ENCODE data around the gene ATOSB. TPM values are rescaled to one million over a fixed set of nuclear protein-coding genes. Genes with fewer than 3 reads are reported as not detected.
A peak's percentile ranks its signal among the peaks of the same experiment; 100 is the strongest.

ATOSB gene
- total RNA-seq, 3 donors from 2014 or later, result 7.8 to 21.1 (median 8.8) TPM

- TF ChIP-seq POLR2AphosphoS5 (IDR thresholded peaks at IDR 0.05) (no peak), POLR2A (IDR thresholded peaks at IDR 0.05) (no peak), CTCF (IDR thresholded peaks at IDR 0.05) (no peak)
- peaks cover 0 to 18% of the 10 kb centered on the region in 2 donors for H3K4me1 ChIP-seq
- intact Hi-C loops (cut with DNase I; ENCODE audit: low total_unique reads), result no loop called here
- H3K27me3 ChIP-seq, result no peaks in the 10 kb centered on the region
- H3K4me3 ChIP-seq, result peak overlapping the region; percentile 60 to 76 (median 60)
- peak overlapping the region; percentile 88 to 92 for H3K27ac ChIP-seq
- no peaks in the 10 kb centered on the region for H3K36me3 ChIP-seq
- no peaks in the 10 kb centered on the region for H3K9me3 ChIP-seq
- no peak for DNase-seq (ENCODE audit: low spot score in 2 of 2)
Measured at GRCh38 chr9:35116539-35116897, 856 bp upstream of the ATOSB start.

GRCh38 chr9:35114840-35115628 is 628 bp downstream of the ATOSB start:
- H3K9me3 ChIP-seq, result no peaks in the 10 kb centered on the region
- H3K4me3 ChIP-seq, result peak overlapping the region; percentile 60 to 76 (median 60)
- peak overlapping the region; percentile 88 to 92 for H3K27ac ChIP-seq
- DNase-seq (ENCODE audit: low spot score in 2 of 2), result peak in 1 of 2 donors; percentile 44
- no peaks in the 10 kb centered on the region for H3K27me3 ChIP-seq
- H3K36me3 ChIP-seq, result no peaks in the 10 kb centered on the region
- TF ChIP-seq POLR2AphosphoS5 (IDR thresholded peaks at IDR 0.05), result no peak
- intact Hi-C loops (cut with DNase I; ENCODE audit: low total_unique reads), result no loop called here
- peaks cover 0 to 25% of the 10 kb centered on the region in 2 donors for H3K4me1 ChIP-seq

GRCh38 chr9:35114113-35114839 is 1.4 kb downstream of the ATOSB start:
- Histone ChIP-seq H3K4me3 (peak overlapping the region; percentile 60 to 76 (median 60)), H3K4me1 (peaks cover 0 to 25% of the 10 kb centered on the region in 2 donors), H3K36me3 (no peaks in the 10 kb centered on the region), H3K27ac (peak overlapping the region; percentile 88 to 92), H3K9me3 (no peaks in the 10 kb centered on the region), H3K27me3 (no peaks in the 10 kb centered on the region)
- peak in 1 of 2 donors; percentile 67 for DNase-seq (ENCODE audit: low spot score in 2 of 2)
- TF ChIP-seq POLR2AphosphoS5 (IDR thresholded peaks at IDR 0.05), result no peak
- TF ChIP-seq POLR2A (IDR thresholded peaks at IDR 0.05), result no peak
- intact Hi-C loops (cut with DNase I; ENCODE audit: low total_unique reads), result no loop called here

GRCh38 chr9:35112257-35113020 is 3.2 kb downstream of the ATOSB start:
- no peak for DNase-seq (ENCODE audit: low spot score in 2 of 2)
- Histone ChIP-seq H3K4me3 (peak overlapping the region in 2 of 3 donors; percentile 76 to 83), H3K36me3 (no peaks in the 10 kb centered on the region), H3K27ac (peak overlapping the region; percentile 85 to 87), H3K4me1 (peaks cover 0 to 25% of the 10 kb centered on the region in 2 donors), H3K27me3 (no peaks in the 10 kb centered on the region), H3K9me3 (no peaks in the 10 kb centered on the region)
- TF ChIP-seq CTCF (IDR thresholded peaks at IDR 0.05), result no peak
- TF ChIP-seq POLR2AphosphoS5 (IDR thresholded peaks at IDR 0.05), result no peak
- no peak for TF ChIP-seq POLR2A (IDR thresholded peaks at IDR 0.05)
- intact Hi-C loops (cut with DNase I; ENCODE audit: low total_unique reads), result no loop called here

GRCh38 chr9:35111001-35111933 is 4.4 kb downstream of the ATOSB start:
- Histone ChIP-seq H3K27ac (peak overlapping the region; percentile 85 to 87), H3K36me3 (no peaks in the 10 kb centered on the region), H3K4me3 (peak overlapping the region; percentile 76 to 83 (median 80)), H3K27me3 (no peaks in the 10 kb centered on the region), H3K4me1 (peaks cover 0 to 25% of the 10 kb centered on the region in 2 donors), H3K9me3 (no peaks in the 10 kb centered on the region)
- peak; percentile 98 for DNase-seq (ENCODE audit: low spot score in 2 of 2)
- intact Hi-C loops (cut with DNase I; ENCODE audit: low total_unique reads), result no loop called here
- TF ChIP-seq CTCF (IDR thresholded peaks at IDR 0.05), result no peak
- TF ChIP-seq POLR2AphosphoS5 (IDR thresholded peaks at IDR 0.05), result peak in 2 of 3 donors; percentile 26 to 27

Data from breast epithelium (tissue), 4 donors.